Right ventricle myocardium superior (tissue), 1 donor: ENCODE measurements around the gene DEGS1. TPM values are rescaled to one million over a fixed set of nuclear protein-coding genes. Genes with fewer than 3 reads are reported as not detected.

ENCODE experiments used
- total RNA-seq: library from RNA; stranded (reverse); fragmentation: NEBNext Ultra II Directional; extraction: Animal tissue kit (Norgen Biotek cat#: 25700); gene quantifications from one replicate; pipeline ENCODE4 v1.2.1, GENCODE V29; 2021
- donor health status: DM: no; HTN: yes; CAD: no; lungs with severe emphysema.

DEGS1 gene
- total RNA-seq, 1 donor from 2014 or later, result 56.9 TPM

Other genes with a start within 250 kb of the DEGS1 start
- gene FBXO28, start 69.1 kb upstream of the DEGS1 start, total RNA-seq, result 18.6 TPM
- gene NVL, start 146.9 kb downstream of the DEGS1 start, total RNA-seq, result 8.4 TPM
- gene CNIH4, start 173.6 kb downstream of the DEGS1 start, total RNA-seq, result 28.9 TPM